HepG2 (cell line): ENCODE measurements around the gene GGA1. TPM values are rescaled to one million over a fixed set of nuclear protein-coding genes. Genes with fewer than 3 reads are reported as not detected.
A peak's percentile ranks its signal among the peaks of the same experiment; 100 is the strongest.

Experiments
- ATAC-seq: fragments of 200-7000 bp; cut with Tn5 transposase; 3 replicates; pipeline ENCODE4 v1.9.1; 2020; ENCODE audit warnings: mild to moderate bottlenecking, moderate library complexity
- BruUV-seq: library from RNA; stranded (reverse); fragments of 400-500 nt; replicated peaks from 2 replicates; lab custom pipeline; 2021; lab: Mats Ljungman, UMichigan
- CTCF ChIA-PET: fragments of 300-600 bp; formaldehyde crosslinking; extraction: SDS; loops from one replicate; lab custom pipeline; 2021; ENCODE audit warnings: low total read pairs, inconsistent platforms, low intra/inter-chr PET ratio; lab: Yijun Ruan, JAX
- POLR2A ChIA-PET: fragments of 350-600 bp; sonication (Branson Sonifier 250); formaldehyde crosslinking; loops from one replicate; lab custom pipeline; 2020; ENCODE audit warnings: antibody characterized with exemption, inconsistent platforms; lab: Yijun Ruan, JAX
- DNase-seq: peaks from one replicate; pipeline ENCODE4 v3.0.0-alpha.2; 2015; ENCODE audit warnings: low spot score
- FAIRE-seq: peaks from 3 replicates; lab custom pipeline; 2011; peaks lifted over from hg19 to GRCh38; lab: Jason Lieb, UNC
- H2AFZ ChIP-seq: one replicate; pipeline ENCODE4 v1.6.1; 2011; ENCODE audit warnings: low read length, inconsistent platforms
- H3K27ac ChIP-seq: fragments of 300-600 bp; 3 replicates; pipeline ENCODE4 v1.8.0; 2011; ENCODE audit warnings: mixed run types, mild to moderate bottlenecking, mixed read lengths, low read length, inconsistent platforms; ENCODE audit not compliant: insufficient read depth; ENCODE audit errors: extremely low read length
- H3K27me3 ChIP-seq, 2 experiments: fragments of 200-600 bp in 1 of 2; 2 replicates in 1 of 2; 3 replicates in 1 of 2; pipeline versions ENCODE4 v1.6.0 to v1.8.0; 2011; ENCODE audit warnings: low read length in 2 of 2, mild to moderate bottlenecking in 2 of 2, moderate library complexity in 2 of 2, inconsistent platforms in 1 of 2; ENCODE audit not compliant: insufficient read depth in 2 of 2, control insufficient read depth in 1 of 2
- H3K36me3 ChIP-seq, 2 experiments: fragments of 200-600 bp in 1 of 2; replicated peaks in 1 of 2; 2 replicates in 1 of 2; 3 replicates in 1 of 2; pipeline versions ENCODE4 v1.5.1 to v1.8.0; 2011; ENCODE audit warnings: low read length in 2 of 2, inconsistent platforms in 1 of 2; ENCODE audit not compliant: insufficient read depth in 2 of 2, control insufficient read depth in 1 of 2
- H3K4me1 ChIP-seq: 2 replicates; pipeline ENCODE4 v1.5.1; 2012; ENCODE audit warnings: low read length, inconsistent platforms; ENCODE audit not compliant: insufficient read depth
- H3K4me2 ChIP-seq: 2 replicates; pipeline ENCODE4 v1.6.0; 2011; ENCODE audit warnings: low read depth, low read length, inconsistent platforms
- H3K4me3 ChIP-seq, 3 experiments: fragments of 200-600 bp in 1 of 3; sonication (generic), shearing (Covaris generic) in 1 of 3; replicated peaks in 1 of 3; 2 replicates each; pipeline ENCODE4 v1.5.1; 2011 to 2016; ENCODE audit warnings: low read length in 3 of 3, inconsistent platforms in 2 of 3, low read depth in 2 of 3, mild to moderate bottlenecking in 2 of 3, control low read depth in 1 of 3, mixed read lengths in 1 of 3; ENCODE audit not compliant: insufficient read depth in 1 of 3
- H3K79me2 ChIP-seq: one replicate; pipeline ENCODE4 v1.6.1; 2011; ENCODE audit warnings: low read length, inconsistent platforms; ENCODE audit not compliant: insufficient read depth
- H3K9ac ChIP-seq: 2 replicates; pipeline ENCODE4 v1.6.0; 2011; ENCODE audit warnings: mild to moderate bottlenecking, low read depth, low read length, inconsistent platforms; ENCODE audit not compliant: insufficient read depth
- H3K9me3 ChIP-seq: 2 replicates; pipeline ENCODE4 v1.5.1; 2012; ENCODE audit warnings: mild to moderate bottlenecking, low read length
- H4K20me1 ChIP-seq: 2 replicates; pipeline ENCODE4 v1.6.0; 2011; ENCODE audit warnings: inconsistent platforms, mild to moderate bottlenecking, low read length, moderate library complexity; ENCODE audit not compliant: insufficient read depth
- BORCS8-MEF2B ChIP-seq: sonication (generic); formaldehyde crosslinking; IDR thresholded peaks from 2 replicates; pipeline ENCODE4 v1.8.0; 2022; ENCODE audit warnings: mild to moderate bottlenecking, missing genetic modification reagents
- POLR2G ChIP-seq: fragments of 200-400 bp; formaldehyde crosslinking; IDR thresholded peaks from 2 replicates; pipeline ENCODE4 v1.6.1; 2018; ENCODE audit warnings: mild to moderate bottlenecking, low read depth, low read length, moderate library complexity
- ZZZ3 ChIP-seq: sonication (generic); formaldehyde crosslinking; IDR thresholded peaks from 2 replicates; pipeline ENCODE4 v1.4.0; 2020; ENCODE audit warnings: missing genetic modification reagents, mild to moderate bottlenecking, borderline replicate concordance
- WGBS: methylation state at CpG from one replicate; pipeline ENCODE4 v1.1.6; 2017; ENCODE audit warnings: low lambda C conversion rate; 5-methylcytosine and 5-hydroxymethylcytosine counted together
- in situ Hi-C: cut with HindIII; loops from 2 replicates; pipeline ENCODE4 v1.10.0; 2017; ENCODE audit warnings: low pct_unique_long_range_greater_than_20kb; ENCODE audit not compliant: extremely low pct_ligation_motif_present
- intact Hi-C: fragments of 100-400 bp; cut with micrococcal nuclease; formaldehyde crosslinking; loops from one replicate; pipeline ENCODE4 v1.10.0; 2022; ENCODE audit not compliant: unreplicated experiment
- polyA plus RNA-seq, 8 experiments: library from polyadenylated mRNA; depleted of rRNA in 3 of 8; stranded (reverse) in 7 of 8; unstranded in 1 of 8; fragments of >200 nt; fragmentation: Illumina TruSeq in 4 of 8; extraction: Trizol in 4 of 8; gene quantifications; 2 replicates each; pipeline versions ENCODE4 v1.2.1 to v1.2.3, GENCODE V29; 2011 to 2016; ENCODE audit warnings: low read depth in 4 of 8, missing spikeins in 1 of 8, mixed read lengths in 1 of 8; ENCODE audit not compliant: insufficient read depth in 1 of 8
- total RNA-seq, 5 experiments: library from RNA; depleted of rRNA; stranded (reverse); fragments of >200 nt; fragmentation: Illumina TruSeq; extraction: Trizol; gene quantifications; 2 replicates each; pipeline ENCODE4 v1.2.3, GENCODE V29; 2016; ENCODE audit warnings: low read depth in 1 of 5
- TF ChIP-seq, protein P1 (sequence below): sonication (generic); formaldehyde crosslinking; IDR thresholded peaks from 2 replicates; pipeline ENCODE4 v1.5.0; 2020; ENCODE audit warnings: mild to moderate bottlenecking, missing genetic modification reagents, borderline replicate concordance
- TF ChIP-seq, protein P2 (sequence below): IDR thresholded peaks from 2 replicates; pipeline ENCODE4 v1.6.1; 2016; ENCODE audit warnings: low read depth, borderline replicate concordance
- TF ChIP-seq, protein P3 (sequence below): sonication (generic); formaldehyde crosslinking; IDR thresholded peaks from 2 replicates; pipeline ENCODE4 v1.5.0; 2020; ENCODE audit warnings: mild to moderate bottlenecking, missing genetic modification reagents
- TF ChIP-seq, protein P4 (sequence below): sonication (generic); formaldehyde crosslinking; IDR thresholded peaks from 2 replicates; pipeline ENCODE4 v1.4.0; 2020; ENCODE audit warnings: missing genetic modification reagents
- TF ChIP-seq, protein P5 (sequence below): sonication (generic); formaldehyde crosslinking; IDR thresholded peaks from 2 replicates; pipeline ENCODE4 v1.4.0; 2020; ENCODE audit warnings: missing genetic modification reagents
- TF ChIP-seq, protein P6 (sequence below): sonication (generic); formaldehyde crosslinking; IDR thresholded peaks from 2 replicates; pipeline ENCODE4 v1.4.0; 2020; ENCODE audit warnings: mild to moderate bottlenecking, low read depth, missing genetic modification reagents

Gene GGA1
- total and polyA plus RNA-seq, 2 of the 13 experiments (the other 11 are each of a cell fraction or from before 2014, with no cell fraction given): 29.1 to 87.2 TPM

DNA sequence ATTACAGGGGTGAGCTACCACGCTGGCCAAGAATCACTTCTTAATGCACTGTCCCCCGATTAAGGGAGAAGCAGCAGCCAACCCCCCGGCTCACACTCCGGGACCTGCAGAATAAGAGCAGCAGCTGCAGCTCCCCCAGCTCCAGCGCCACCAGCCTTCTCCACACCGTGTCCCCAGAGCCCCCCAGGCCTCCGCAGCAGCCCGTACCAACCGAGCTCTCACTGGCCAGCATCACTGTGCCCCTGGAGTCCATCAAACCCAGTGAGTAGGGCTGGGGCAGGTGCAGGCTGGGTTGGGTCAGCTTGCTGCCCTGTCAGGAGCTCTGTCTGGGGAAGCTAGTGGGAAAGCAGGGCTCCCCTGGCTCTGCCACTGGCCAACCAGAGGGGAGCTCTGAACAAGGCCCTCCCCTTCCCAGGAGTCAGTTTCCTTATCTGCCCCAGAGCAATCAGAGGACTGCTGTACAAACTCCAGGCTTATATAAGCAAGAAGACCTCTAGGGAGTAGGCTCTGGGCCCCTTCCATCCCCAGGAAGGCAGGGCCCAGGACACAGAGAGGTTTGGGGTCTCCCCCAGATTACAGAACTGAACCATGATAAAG lies 22.3 kb downstream of the GGA1 start:
- Histone ChIP-seq H3K4me2 (peak overlapping the region; percentile 94), H3K9ac (peak overlapping the region; percentile 47), H2AFZ (no peak overlapping the region), H3K4me3 (0 out of 6 replicates have a peak overlapping the region, but pooled peaks of 1 of the 3 experiments have one; percentile 69), H4K20me1 (no peaks in the 10 kb centered on the region), H3K9me3 (no peaks in the 10 kb centered on the region), H3K4me1 (peaks cover 56% of the 10 kb centered on the region), H3K36me3 (peaks cover 0 to under 1% of the 10 kb centered on the region in 2 experiments; a peak in 1 of 5 replicates), H3K79me2 (no peaks in the 10 kb centered on the region), H3K27ac (peak overlapping the region; percentile 84), H3K27me3 (no peaks in the 10 kb centered on the region)
- DNase-seq: peak; percentile 59
- WGBS: 95% methylated on average over 9 of the region's 9 CpGs
- BruUV-seq: no TSS peak
- peak; percentile 23 for ATAC-seq
- intact Hi-C loops: no loop called here
- in situ Hi-C loops: no loop called here
- peak; percentile 77 for FAIRE-seq
- ChIA-PET CTCF (no interaction called here), POLR2A (interaction anchor here (0.7 to 15.8 kb wide), 4 partner anchors 13 to 54 kb away, joined by 3 to 242 read pairs (median 39); partner anchors contain the start of genes GGA1 and PDXP)
- TF ChIP-seq, protein P1, sequence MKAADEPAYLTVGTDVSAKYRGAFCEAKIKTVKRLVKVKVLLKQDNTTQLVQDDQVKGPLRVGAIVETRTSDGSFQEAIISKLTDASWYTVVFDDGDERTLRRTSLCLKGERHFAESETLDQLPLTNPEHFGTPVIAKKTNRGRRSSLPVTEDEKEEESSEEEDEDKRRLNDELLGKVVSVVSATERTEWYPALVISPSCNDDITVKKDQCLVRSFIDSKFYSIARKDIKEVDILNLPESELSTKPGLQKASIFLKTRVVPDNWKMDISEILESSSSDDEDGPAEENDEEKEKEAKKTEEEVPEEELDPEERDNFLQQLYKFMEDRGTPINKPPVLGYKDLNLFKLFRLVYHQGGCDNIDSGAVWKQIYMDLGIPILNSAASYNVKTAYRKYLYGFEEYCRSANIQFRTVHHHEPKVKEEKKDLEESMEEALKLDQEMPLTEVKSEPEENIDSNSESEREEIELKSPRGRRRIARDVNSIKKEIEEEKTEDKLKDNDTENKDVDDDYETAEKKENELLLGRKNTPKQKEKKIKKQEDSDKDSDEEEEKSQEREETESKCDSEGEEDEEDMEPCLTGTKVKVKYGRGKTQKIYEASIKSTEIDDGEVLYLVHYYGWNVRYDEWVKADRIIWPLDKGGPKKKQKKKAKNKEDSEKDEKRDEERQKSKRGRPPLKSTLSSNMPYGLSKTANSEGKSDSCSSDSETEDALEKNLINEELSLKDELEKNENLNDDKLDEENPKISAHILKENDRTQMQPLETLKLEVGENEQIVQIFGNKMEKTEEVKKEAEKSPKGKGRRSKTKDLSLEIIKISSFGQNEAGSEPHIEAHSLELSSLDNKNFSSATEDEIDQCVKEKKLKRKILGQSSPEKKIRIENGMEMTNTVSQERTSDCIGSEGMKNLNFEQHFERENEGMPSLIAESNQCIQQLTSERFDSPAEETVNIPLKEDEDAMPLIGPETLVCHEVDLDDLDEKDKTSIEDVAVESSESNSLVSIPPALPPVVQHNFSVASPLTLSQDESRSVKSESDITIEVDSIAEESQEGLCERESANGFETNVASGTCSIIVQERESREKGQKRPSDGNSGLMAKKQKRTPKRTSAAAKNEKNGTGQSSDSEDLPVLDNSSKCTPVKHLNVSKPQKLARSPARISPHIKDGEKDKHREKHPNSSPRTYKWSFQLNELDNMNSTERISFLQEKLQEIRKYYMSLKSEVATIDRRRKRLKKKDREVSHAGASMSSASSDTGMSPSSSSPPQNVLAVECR (CRISPR knock-in tag): no peak
- TF ChIP-seq ZZZ3 (CRISPR knock-in tag) (no peak), POLR2G (peak; percentile 6; the same call in 1 of the 2 replicates), BORCS8-MEF2B (CRISPR knock-in tag) (0 out of 2 replicates have a peak, but pooled peaks have one; percentile 26)
- TF ChIP-seq, protein P2, sequence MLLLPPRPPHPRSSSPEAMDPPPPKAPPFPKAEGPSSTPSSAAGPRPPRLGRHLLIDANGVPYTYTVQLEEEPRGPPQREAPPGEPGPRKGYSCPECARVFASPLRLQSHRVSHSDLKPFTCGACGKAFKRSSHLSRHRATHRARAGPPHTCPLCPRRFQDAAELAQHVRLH (CRISPR knock-in tag): 0 out of 2 replicates have a peak, but pooled peaks have one; percentile 10
- TF ChIP-seq, protein P3, sequence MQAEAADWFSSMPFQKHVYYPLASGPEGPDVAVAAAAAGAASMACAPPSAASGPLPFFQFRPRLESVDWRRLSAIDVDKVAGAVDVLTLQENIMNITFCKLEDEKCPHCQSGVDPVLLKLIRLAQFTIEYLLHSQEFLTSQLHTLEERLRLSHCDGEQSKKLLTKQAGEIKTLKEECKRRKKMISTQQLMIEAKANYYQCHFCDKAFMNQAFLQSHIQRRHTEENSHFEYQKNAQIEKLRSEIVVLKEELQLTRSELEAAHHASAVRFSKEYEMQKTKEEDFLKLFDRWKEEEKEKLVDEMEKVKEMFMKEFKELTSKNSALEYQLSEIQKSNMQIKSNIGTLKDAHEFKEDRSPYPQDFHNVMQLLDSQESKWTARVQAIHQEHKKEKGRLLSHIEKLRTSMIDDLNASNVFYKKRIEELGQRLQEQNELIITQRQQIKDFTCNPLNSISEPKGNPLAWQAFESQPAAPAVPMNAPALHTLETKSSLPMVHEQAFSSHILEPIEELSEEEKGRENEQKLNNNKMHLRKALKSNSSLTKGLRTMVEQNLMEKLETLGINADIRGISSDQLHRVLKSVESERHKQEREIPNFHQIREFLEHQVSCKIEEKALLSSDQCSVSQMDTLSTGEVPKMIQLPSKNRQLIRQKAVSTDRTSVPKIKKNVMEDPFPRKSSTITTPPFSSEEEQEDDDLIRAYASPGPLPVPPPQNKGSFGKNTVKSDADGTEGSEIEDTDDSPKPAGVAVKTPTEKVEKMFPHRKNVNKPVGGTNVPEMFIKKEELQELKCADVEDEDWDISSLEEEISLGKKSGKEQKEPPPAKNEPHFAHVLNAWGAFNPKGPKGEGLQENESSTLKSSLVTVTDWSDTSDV: no peak
- TF ChIP-seq, protein P4, sequence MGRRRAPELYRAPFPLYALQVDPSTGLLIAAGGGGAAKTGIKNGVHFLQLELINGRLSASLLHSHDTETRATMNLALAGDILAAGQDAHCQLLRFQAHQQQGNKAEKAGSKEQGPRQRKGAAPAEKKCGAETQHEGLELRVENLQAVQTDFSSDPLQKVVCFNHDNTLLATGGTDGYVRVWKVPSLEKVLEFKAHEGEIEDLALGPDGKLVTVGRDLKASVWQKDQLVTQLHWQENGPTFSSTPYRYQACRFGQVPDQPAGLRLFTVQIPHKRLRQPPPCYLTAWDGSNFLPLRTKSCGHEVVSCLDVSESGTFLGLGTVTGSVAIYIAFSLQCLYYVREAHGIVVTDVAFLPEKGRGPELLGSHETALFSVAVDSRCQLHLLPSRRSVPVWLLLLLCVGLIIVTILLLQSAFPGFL (CRISPR knock-in tag): no peak
- TF ChIP-seq, protein P5, sequence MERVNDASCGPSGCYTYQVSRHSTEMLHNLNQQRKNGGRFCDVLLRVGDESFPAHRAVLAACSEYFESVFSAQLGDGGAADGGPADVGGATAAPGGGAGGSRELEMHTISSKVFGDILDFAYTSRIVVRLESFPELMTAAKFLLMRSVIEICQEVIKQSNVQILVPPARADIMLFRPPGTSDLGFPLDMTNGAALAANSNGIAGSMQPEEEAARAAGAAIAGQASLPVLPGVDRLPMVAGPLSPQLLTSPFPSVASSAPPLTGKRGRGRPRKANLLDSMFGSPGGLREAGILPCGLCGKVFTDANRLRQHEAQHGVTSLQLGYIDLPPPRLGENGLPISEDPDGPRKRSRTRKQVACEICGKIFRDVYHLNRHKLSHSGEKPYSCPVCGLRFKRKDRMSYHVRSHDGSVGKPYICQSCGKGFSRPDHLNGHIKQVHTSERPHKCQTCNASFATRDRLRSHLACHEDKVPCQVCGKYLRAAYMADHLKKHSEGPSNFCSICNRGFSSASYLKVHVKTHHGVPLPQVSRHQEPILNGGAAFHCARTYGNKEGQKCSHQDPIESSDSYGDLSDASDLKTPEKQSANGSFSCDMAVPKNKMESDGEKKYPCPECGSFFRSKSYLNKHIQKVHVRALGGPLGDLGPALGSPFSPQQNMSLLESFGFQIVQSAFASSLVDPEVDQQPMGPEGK (CRISPR knock-in tag): peak; percentile 22
- TF ChIP-seq, protein P6, sequence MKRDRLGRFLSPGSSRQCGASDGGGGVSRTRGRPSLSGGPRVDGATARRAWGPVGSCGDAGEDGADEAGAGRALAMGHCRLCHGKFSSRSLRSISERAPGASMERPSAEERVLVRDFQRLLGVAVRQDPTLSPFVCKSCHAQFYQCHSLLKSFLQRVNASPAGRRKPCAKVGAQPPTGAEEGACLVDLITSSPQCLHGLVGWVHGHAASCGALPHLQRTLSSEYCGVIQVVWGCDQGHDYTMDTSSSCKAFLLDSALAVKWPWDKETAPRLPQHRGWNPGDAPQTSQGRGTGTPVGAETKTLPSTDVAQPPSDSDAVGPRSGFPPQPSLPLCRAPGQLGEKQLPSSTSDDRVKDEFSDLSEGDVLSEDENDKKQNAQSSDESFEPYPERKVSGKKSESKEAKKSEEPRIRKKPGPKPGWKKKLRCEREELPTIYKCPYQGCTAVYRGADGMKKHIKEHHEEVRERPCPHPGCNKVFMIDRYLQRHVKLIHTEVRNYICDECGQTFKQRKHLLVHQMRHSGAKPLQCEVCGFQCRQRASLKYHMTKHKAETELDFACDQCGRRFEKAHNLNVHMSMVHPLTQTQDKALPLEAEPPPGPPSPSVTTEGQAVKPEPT (CRISPR knock-in tag): 0 out of 2 replicates have a peak, but pooled peaks have one; percentile 39
